SK-N-SH (cell line): ENCODE results near the gene KCNK16. TPM values are rescaled to one million over a fixed set of nuclear protein-coding genes. Genes with fewer than 3 reads are reported as not detected.

Source experiments
- CTCF ChIA-PET: fragments of 300-600, 350-600 bp; formaldehyde crosslinking; extraction: SDS; loops from one replicate; lab custom pipeline; 2021; lab: Yijun Ruan, JAX
- POLR2A ChIA-PET: fragments of 350-600 bp; sonication (Branson Sonifier 250); formaldehyde crosslinking; extraction: SDS; loops from one replicate; lab custom pipeline; 2020; ENCODE audit warnings: antibody characterized with exemption, inconsistent platforms; lab: Yijun Ruan, JAX
- DNase-seq: peaks from one replicate; pipeline ENCODE4 v3.0.0; 2012
- H2AFZ ChIP-seq: fragments of 200-600 bp; sonication (generic); 2 replicates; pipeline ENCODE4 v1.8.1; 2016; ENCODE audit warnings: antibody characterized with exemption, mild to moderate bottlenecking, low read depth
- H3F3A ChIP-seq: fragments of 200-600 bp; sonication (generic); replicated peaks from 2 replicates; pipeline ENCODE3; 2016; ENCODE audit warnings: antibody characterized with exemption, mild to moderate bottlenecking; ENCODE audit not compliant: insufficient read depth
- H3K27ac ChIP-seq, 2 experiments: fragments of 200-500 bp in 1 of 2; fragments of 200-600 bp in 1 of 2; sonication (Bioruptor generic) in 1 of 2; sonication (generic), shearing (Covaris generic) in 1 of 2; 2 replicates each; pipeline versions ENCODE4 v1.5.1 to v1.6.1; 2014 to 2016; ENCODE audit warnings: low read depth in 2 of 2, inconsistent platforms in 1 of 2, low read length in 1 of 2, mild to moderate bottlenecking in 1 of 2, mixed read lengths in 1 of 2
- H3K27me3 ChIP-seq: fragments of 200-600 bp; sonication (generic), shearing (Covaris generic); 2 replicates; pipeline ENCODE4 v1.6.1; 2016; ENCODE audit warnings: mixed run types; ENCODE audit not compliant: insufficient read depth
- H3K36me3 ChIP-seq, 2 experiments: fragments of 200-500 bp in 1 of 2; fragments of 200-600 bp in 1 of 2; sonication (Bioruptor generic) in 1 of 2; sonication (generic) in 1 of 2; replicated peaks in 1 of 2; 2 replicates each; pipeline versions ENCODE3 to v1.5.1; 2014 to 2016; ENCODE audit warnings: low read length in 1 of 2, mild to moderate bottlenecking in 1 of 2; ENCODE audit not compliant: insufficient read depth in 2 of 2, control insufficient read depth in 1 of 2
- H3K4me1 ChIP-seq, 2 experiments: fragments of 200-500 bp in 1 of 2; fragments of 200-600 bp in 1 of 2; sonication (Bioruptor generic) in 1 of 2; sonication (generic), shearing (Covaris generic) in 1 of 2; 2 replicates each; pipeline versions ENCODE4 v1.5.1 to v1.6.1; 2014 to 2016; ENCODE audit warnings: low read depth in 1 of 2, low read length in 1 of 2, mixed run types in 1 of 2; ENCODE audit not compliant: insufficient read depth in 2 of 2, control insufficient read depth in 1 of 2
- H3K4me2 ChIP-seq: fragments of 200-600 bp; sonication (generic), shearing (Covaris generic); 2 replicates; pipeline ENCODE4 v1.6.1; 2017; ENCODE audit warnings: mixed run types
- H3K4me3 ChIP-seq, 2 experiments: fragments of 200-500 bp in 1 of 2; fragments of 200-600 bp in 1 of 2; sonication (Bioruptor generic) in 1 of 2; sonication (generic), shearing (Covaris generic) in 1 of 2; 2 replicates each; pipeline versions ENCODE4 v1.5.1 to v1.8.1; 2014 to 2016; ENCODE audit warnings: low read depth in 2 of 2, inconsistent platforms in 1 of 2, low read length in 1 of 2, mild to moderate bottlenecking in 1 of 2, mixed read lengths in 1 of 2, moderate library complexity in 1 of 2
- H3K79me2 ChIP-seq: fragments of 200-600 bp; sonication (generic); 2 replicates; pipeline ENCODE4 v1.8.1; 2017; ENCODE audit warnings: mild to moderate bottlenecking; ENCODE audit not compliant: insufficient read depth
- H3K9ac ChIP-seq: fragments of 200-600 bp; sonication (generic); 2 replicates; pipeline ENCODE4 v1.6.1; 2017; ENCODE audit warnings: mixed run types
- H3K9me2 ChIP-seq: fragments of 200-600 bp; sonication (generic); 2 replicates; pipeline ENCODE4 v1.6.1; 2017; ENCODE audit warnings: mixed run types
- H3K9me3 ChIP-seq: fragments of 200-600 bp; sonication (generic); 2 replicates; pipeline ENCODE4 v1.6.1; 2017; ENCODE audit warnings: mixed run types, mild to moderate bottlenecking, moderate library complexity
- H4K20me1 ChIP-seq: fragments of 200-600 bp; sonication (generic); 2 replicates; pipeline ENCODE4 v1.6.1; 2017; ENCODE audit warnings: mild to moderate bottlenecking, mixed run types; ENCODE audit not compliant: insufficient read depth
- FOSL2 ChIP-seq: IDR thresholded peaks from 2 replicates; pipeline ENCODE4 v1.4.0; 2012; ENCODE audit warnings: low read depth, mild to moderate bottlenecking, moderate library complexity, borderline replicate concordance
- FOXM1 ChIP-seq: IDR thresholded peaks from 2 replicates; pipeline ENCODE4 v1.4.0; 2012; ENCODE audit warnings: low read depth, mild to moderate bottlenecking
- GABPA ChIP-seq: IDR thresholded peaks from 2 replicates; pipeline ENCODE4 v1.4.0; 2012; ENCODE audit warnings: low read depth, mild to moderate bottlenecking
- GATA2 ChIP-seq: sonication (generic); formaldehyde crosslinking; IDR thresholded peaks from 2 replicates; pipeline ENCODE4 v1.5.0; 2020; ENCODE audit warnings: mild to moderate bottlenecking, missing genetic modification reagents
- MEF2A ChIP-seq: IDR thresholded peaks from 2 replicates; pipeline ENCODE4 v1.4.0; 2012; ENCODE audit warnings: low read depth, borderline replicate concordance
- MXI1 ChIP-seq: IDR thresholded peaks from 2 replicates; pipeline ENCODE4 v1.6.1; 2012; ENCODE audit warnings: mild to moderate bottlenecking, low read depth, low read length, improper control_type of control experiment
- NRF1 ChIP-seq: IDR thresholded peaks from 2 replicates; pipeline ENCODE4 v1.6.1; 2012; ENCODE audit warnings: low read depth, mild to moderate bottlenecking, low read length
- POLR2AphosphoS5 ChIP-seq: IDR thresholded peaks from 2 replicates; pipeline ENCODE4 v1.6.1; 2012; ENCODE audit warnings: low read depth, low read length
- REST ChIP-seq: IDR thresholded peaks from 2 replicates; pipeline ENCODE4 v1.6.1; 2012; ENCODE audit warnings: mild to moderate bottlenecking, low read depth, low read length, moderate library complexity
- RFX5 ChIP-seq: IDR thresholded peaks from 2 replicates; pipeline ENCODE4 v1.6.1; 2012; ENCODE audit warnings: mild to moderate bottlenecking, improper control_type of control experiment, low read length
- RXRA ChIP-seq: IDR thresholded peaks from 2 replicates; pipeline ENCODE4 v1.4.0; 2012; ENCODE audit warnings: low read depth, mild to moderate bottlenecking, borderline replicate concordance
- SIN3A ChIP-seq: IDR thresholded peaks from 2 replicates; pipeline ENCODE4 v1.6.1; 2012; ENCODE audit warnings: low read depth, mild to moderate bottlenecking, low read length, moderate library complexity, borderline replicate concordance
- TCF12 ChIP-seq: IDR thresholded peaks from 2 replicates; pipeline ENCODE4 v1.4.0; 2012
- YY1 ChIP-seq: IDR thresholded peaks from 2 replicates; pipeline ENCODE4 v1.4.0; 2012; ENCODE audit warnings: low read depth, mild to moderate bottlenecking
- WGBS: methylation state at CpG from one replicate; pipeline ENCODE4 v1.1.6; 2017; ENCODE audit warnings: low lambda C conversion rate; 5-methylcytosine and 5-hydroxymethylcytosine counted together
- polyA plus RNA-seq, 3 experiments: library from polyadenylated mRNA; depleted of rRNA; stranded (reverse); fragments of >200 nt; gene quantifications; 2 replicates each; pipeline ENCODE4 v1.2.3, GENCODE V29; 2012

The KCNK16 gene
- polyA plus RNA-seq, 1 of the 3 experiments (the other 2 are of a cell fraction), result not detected

- Histone ChIP-seq H3K9me3 (no peaks in the 10 kb centered on the region), H3K4me1 (peaks cover 0 to 27% of the 10 kb centered on the region in 2 experiments; a peak in 1 of 4 replicates), H3K27ac (no peak overlapping the region), H3F3A (no peaks in the 10 kb centered on the region), H3K4me3 (no peak overlapping the region), H3K27me3 (no peaks in the 10 kb centered on the region), H3K36me3 (no peaks in the 10 kb centered on the region), H4K20me1 (no peaks in the 10 kb centered on the region), H3K79me2 (no peaks in the 10 kb centered on the region), H2AFZ (no peak overlapping the region), H3K4me2 (no peak overlapping the region), H3K9ac (no peak overlapping the region), H3K9me2 (no peaks in the 10 kb centered on the region)
- no peak for DNase-seq
- TF ChIP-seq RFX5 (no peak), GATA2 (CRISPR knock-in tag) (no peak), MEF2A (no peak), FOSL2 (no peak), NRF1 (no peak), YY1 (no peak), GABPA (no peak), REST (no peak), TCF12 (no peak), FOXM1 (no peak), MXI1 (no peak)
- ChIA-PET CTCF (interaction anchor here (0.8 to 3.9 kb wide), 6 partner anchors 8 to 170 kb away, joined by 3 to 25 read pairs (median 3); no protein-coding TSS in a partner anchor), POLR2A (interaction anchor here (1.0 kb wide), 1 partner anchor 21 kb away, joined by 3 read pairs; no protein-coding TSS in a partner anchor)
- WGBS, result 24% methylated on average over 4 of the region's 5 CpGs
Measured at GRCh38 chr6:39335780-39336545, 13.5 kb upstream of the KCNK16 start.

- Histone ChIP-seq H3K4me1 (peaks cover 0 to 14% of the 10 kb centered on the region in 2 experiments; a peak in 1 of 4 replicates), H3K79me2 (no peaks in the 10 kb centered on the region), H3K36me3 (no peaks in the 10 kb centered on the region), H3K27me3 (no peaks in the 10 kb centered on the region), H3K9ac (no peak overlapping the region), H3K9me3 (no peaks in the 10 kb centered on the region), H3F3A (no peaks in the 10 kb centered on the region), H4K20me1 (no peaks in the 10 kb centered on the region), H3K9me2 (no peaks in the 10 kb centered on the region), H3K4me3 (no peak overlapping the region), H2AFZ (no peak overlapping the region), H3K27ac (no peak overlapping the region), H3K4me2 (no peak overlapping the region)
- TF ChIP-seq SIN3A (no peak), RXRA (no peak), POLR2AphosphoS5 (no peak), NRF1 (no peak)
- CTCF ChIA-PET, result interaction anchor here (2.0 kb wide), 1 partner anchor 14 kb away, joined by 8 read pairs; no protein-coding TSS in a partner anchor
- POLR2A ChIA-PET, result no interaction called here
- 34% methylated on average over 7 of the region's 7 CpGs for WGBS
- no peak for DNase-seq
Measured at GRCh38 chr6:39333644-39334438, 11.3 kb upstream of the KCNK16 start.
